K562 (cell line): ENCODE measurements around the gene ZNF276. TPM values are rescaled to one million over a fixed set of nuclear protein-coding genes. Genes with fewer than 3 reads are reported as not detected.

Source experiments
- BRF2 ChIP-seq: IDR thresholded peaks from 3 replicates; pipeline ENCODE4 v1.6.1; 2011; ENCODE audit warnings: borderline replicate concordance, mild to moderate bottlenecking; ENCODE audit not compliant: insufficient read length, insufficient read depth
- CBX1 ChIP-seq: sonication (generic); IDR thresholded peaks from 2 replicates; pipeline ENCODE4 v1.6.1; 2016; ENCODE audit warnings: antibody characterized with exemption, low read depth, mild to moderate bottlenecking
- E2F3 ChIP-seq: fragments of 250-450 bp; sonication (Bioruptor Pico); IDR thresholded peaks from 2 replicates; pipeline ENCODE4 v1.4.0; 2020; ENCODE audit warnings: mild to moderate bottlenecking
- HDGF ChIP-seq: fragments of 450-650 bp; IDR thresholded peaks from 2 replicates; pipeline ENCODE4 v1.6.1; 2016
- HNRNPLL ChIP-seq: fragments of 200-400 bp; formaldehyde crosslinking; IDR thresholded peaks from 2 replicates; pipeline ENCODE4 v1.6.1; 2017; ENCODE audit warnings: low read length, low read depth, mild to moderate bottlenecking; ENCODE audit not compliant: poor library complexity, severe bottlenecking
- HNRNPUL1 ChIP-seq: fragments of 200-400 bp; formaldehyde crosslinking; IDR thresholded peaks from 2 replicates; pipeline ENCODE4 v1.6.1; 2017; ENCODE audit warnings: low read length
- KAT2B ChIP-seq: IDR thresholded peaks from one replicate; pipeline ENCODE4 v1.6.1; 2012; ENCODE audit warnings: low read depth, mild to moderate bottlenecking, control low read depth, inconsistent platforms, low read length, moderate library complexity
- MYBL2 ChIP-seq, 2 experiments: fragments of 450-650 bp in 1 of 2; sonication (generic) in 1 of 2; formaldehyde crosslinking in 1 of 2; IDR thresholded peaks; 2 replicates each; pipeline versions ENCODE4 v1.6.1 to v1.8.1; 2017 to 2022; ENCODE audit warnings: borderline replicate concordance in 1 of 2, inconsistent platforms in 1 of 2, low read depth in 1 of 2, mild to moderate bottlenecking in 1 of 2, missing genetic modification reagents in 1 of 2, moderate library complexity in 1 of 2
- NCOA2 ChIP-seq, 2 experiments: fragments of 450-650 bp; IDR thresholded peaks; 2 replicates each; pipeline ENCODE4 v1.6.1; 2018; ENCODE audit warnings: mild to moderate bottlenecking in 2 of 2, moderate library complexity in 1 of 2; ENCODE audit not compliant: partially characterized antibody in 2 of 2
- OTX1 ChIP-seq: fragments of 450-650 bp; formaldehyde crosslinking; IDR thresholded peaks from 2 replicates; pipeline ENCODE4 v1.4.0; 2022; ENCODE audit warnings: mild to moderate bottlenecking
- PHF21A ChIP-seq: fragments of 450-650 bp; IDR thresholded peaks from 2 replicates; pipeline ENCODE4 v1.6.1; 2017; ENCODE audit warnings: low read depth, borderline replicate concordance
- POLR2AphosphoS5 ChIP-seq: IDR thresholded peaks from 2 replicates; pipeline ENCODE4 v1.6.1; 2011; ENCODE audit warnings: mild to moderate bottlenecking, low read depth, low read length, moderate library complexity; ENCODE audit not compliant: control insufficient read depth, insufficient read depth
- POLR2B ChIP-seq: fragments of 450-650 bp; IDR thresholded peaks from 2 replicates; pipeline ENCODE4 v1.6.1; 2018; ENCODE audit warnings: low read depth; ENCODE audit not compliant: partially characterized antibody
- RBFOX2 ChIP-seq: fragments of 200-400 bp; formaldehyde crosslinking; IDR thresholded peaks from 2 replicates; pipeline ENCODE4 v1.6.1; 2017; ENCODE audit warnings: low read depth, mild to moderate bottlenecking, low read length, moderate library complexity
- RBM14 ChIP-seq: fragments of 200-400 bp; formaldehyde crosslinking; IDR thresholded peaks from 2 replicates; pipeline ENCODE4 v1.6.1; 2018; ENCODE audit warnings: low read depth, mild to moderate bottlenecking, low read length, moderate library complexity, borderline replicate concordance; ENCODE audit not compliant: insufficient read depth
- SMARCE1 ChIP-seq: fragments of 450-650 bp; IDR thresholded peaks from 2 replicates; pipeline ENCODE4 v1.7.1; 2016; ENCODE audit warnings: mild to moderate bottlenecking
- SRSF9 ChIP-seq: fragments of 200-400 bp; formaldehyde crosslinking; IDR thresholded peaks from 2 replicates; pipeline ENCODE4 v1.6.1; 2017; ENCODE audit warnings: low read depth, low read length, borderline replicate concordance
- TARDBP ChIP-seq: fragments of 450-650 bp; IDR thresholded peaks from 2 replicates; pipeline ENCODE4 v1.6.1; 2016
- TFE3 ChIP-seq: fragments of 450-650 bp; formaldehyde crosslinking; IDR thresholded peaks from 2 replicates; pipeline ENCODE4 v1.4.0; 2020; ENCODE audit warnings: mild to moderate bottlenecking, mixed read lengths
- ZBTB2 ChIP-seq: fragments of 450-650 bp; IDR thresholded peaks from 2 replicates; pipeline ENCODE4 v1.6.1; 2016; ENCODE audit warnings: antibody characterized with exemption
- ZKSCAN8 ChIP-seq: fragments of 200-800 bp; sonication (Bioruptor generic); IDR thresholded peaks from 2 replicates; pipeline ENCODE4 v1.6.1; 2016; ENCODE audit warnings: missing genetic modification characterization, missing compliant biosample characterization
- ZNF507 ChIP-seq: conservative IDR thresholded peaks from 2 replicates; pipeline ENCODE4 v1.6.1; 2017; ENCODE audit warnings: missing genetic modification characterization, missing compliant biosample characterization
- ZNF740 ChIP-seq, 3 experiments: fragments of 200-800 bp in 1 of 3; sonication (Bioruptor generic) in 1 of 3; sonication (generic) in 1 of 3; formaldehyde crosslinking in 1 of 3; IDR thresholded peaks; 2 replicates each; pipeline versions ENCODE4 v1.6.1 to v1.8.0; 2016 to 2022; ENCODE audit warnings: mild to moderate bottlenecking in 2 of 3, missing compliant biosample characterization in 2 of 3, missing genetic modification characterization in 2 of 3, missing genetic modification reagents in 1 of 3
- polyA plus RNA-seq, 8 experiments: library from polyadenylated mRNA; depleted of rRNA in 4 of 8; stranded (reverse) in 5 of 8; unstranded in 3 of 8; fragments of >200 nt; fragmentation: Nextera tagmentation in 2 of 8; fragmentation: Illumina TruSeq in 1 of 8; extraction: Ambion mirVana in 2 of 8; extraction: Trizol in 1 of 8; gene quantifications; 2 replicates each; pipeline versions ENCODE4 v1.2.1 to v1.2.3, GENCODE V29; 2011 to 2014; ENCODE audit warnings: inconsistent platforms in 1 of 8, missing spikeins in 1 of 8
- total RNA-seq, 7 experiments: library from RNA; depleted of rRNA in 6 of 7; stranded (reverse); fragments of >200 nt in 6 of 7; fragmentation: Illumina TruSeq in 2 of 7; extraction: Trizol in 2 of 7; gene quantifications; 2 replicates each; pipeline versions ENCODE4 v1.2.1 to v1.2.3, GENCODE V29; 2011 to 2021; ENCODE audit warnings: low replicate concordance in 1 of 7

Gene ZNF276
- total and polyA plus RNA-seq, 9 of the 15 experiments (the other 6 are each of a cell fraction or from before 2014, with no cell fraction given): 0.49 to 43.9 (median 15.8) TPM

- TF ChIP-seq ZBTB2 (no peak), ZNF740 (CRISPR knock-in tag; IDR thresholded peaks at IDR 0.05) (no peak), ZNF740 (tag; IDR thresholded peaks at IDR 0.05) (no peak), ZNF507 (tag) (no peak), SRSF9 (no peak), NCOA2 (IDR thresholded peaks at IDR 0.05; ENCODE audit: partially characterized antibody in 2 of 2) (no peak), OTX1 (CRISPR knock-in tag) (no peak), E2F3 (no peak), ZKSCAN8 (CRISPR knock-in tag) (no peak), RBM14 (no peak), SMARCE1 (no peak), PHF21A (no peak), BRF2 (no peak), KAT2B (no peak), POLR2B (peak; percentile 1), HNRNPUL1 (no peak), TARDBP (no peak), HNRNPLL (no peak), RBFOX2 (peak; percentile 35; the same call in 1 of the 2 replicates), CBX1 (0 out of 2 replicates have a peak, but pooled peaks have one; percentile 22), POLR2AphosphoS5 (peak; percentile 65; the same call in 1 of the 2 replicates), HDGF (no peak), TFE3 (no peak), MYBL2 (IDR thresholded peaks at IDR 0.05; ENCODE audit: low read depth) (no peak), MYBL2 (CRISPR knock-in tag; IDR thresholded peaks at IDR 0.05; ENCODE audit: borderline replicate concordance) (no peak)
These were observed 20.1 kb downstream of the ZNF276 start (continued) for GRCh38 chr16:89741342-89742014.
